DND-41 (cell line): ENCODE data around the gene SLC6A11.

Experiments used
- CTCF ChIP-seq: IDR thresholded peaks from 2 replicates; pipeline ENCODE4 v1.5.1; 2012; ENCODE audit warnings: borderline replicate concordance, low read length, moderate library complexity, mild to moderate bottlenecking; ENCODE audit not compliant: poor library complexity, severe bottlenecking; ENCODE audit errors: extremely low read depth
- EZH2 ChIP-seq: IDR thresholded peaks from 3 replicates; pipeline ENCODE4 v1.6.1; 2012; ENCODE audit warnings: borderline replicate concordance, low read depth, mild to moderate bottlenecking, moderate library complexity, low read length, inconsistent platforms; ENCODE audit not compliant: severe bottlenecking

DNA sequence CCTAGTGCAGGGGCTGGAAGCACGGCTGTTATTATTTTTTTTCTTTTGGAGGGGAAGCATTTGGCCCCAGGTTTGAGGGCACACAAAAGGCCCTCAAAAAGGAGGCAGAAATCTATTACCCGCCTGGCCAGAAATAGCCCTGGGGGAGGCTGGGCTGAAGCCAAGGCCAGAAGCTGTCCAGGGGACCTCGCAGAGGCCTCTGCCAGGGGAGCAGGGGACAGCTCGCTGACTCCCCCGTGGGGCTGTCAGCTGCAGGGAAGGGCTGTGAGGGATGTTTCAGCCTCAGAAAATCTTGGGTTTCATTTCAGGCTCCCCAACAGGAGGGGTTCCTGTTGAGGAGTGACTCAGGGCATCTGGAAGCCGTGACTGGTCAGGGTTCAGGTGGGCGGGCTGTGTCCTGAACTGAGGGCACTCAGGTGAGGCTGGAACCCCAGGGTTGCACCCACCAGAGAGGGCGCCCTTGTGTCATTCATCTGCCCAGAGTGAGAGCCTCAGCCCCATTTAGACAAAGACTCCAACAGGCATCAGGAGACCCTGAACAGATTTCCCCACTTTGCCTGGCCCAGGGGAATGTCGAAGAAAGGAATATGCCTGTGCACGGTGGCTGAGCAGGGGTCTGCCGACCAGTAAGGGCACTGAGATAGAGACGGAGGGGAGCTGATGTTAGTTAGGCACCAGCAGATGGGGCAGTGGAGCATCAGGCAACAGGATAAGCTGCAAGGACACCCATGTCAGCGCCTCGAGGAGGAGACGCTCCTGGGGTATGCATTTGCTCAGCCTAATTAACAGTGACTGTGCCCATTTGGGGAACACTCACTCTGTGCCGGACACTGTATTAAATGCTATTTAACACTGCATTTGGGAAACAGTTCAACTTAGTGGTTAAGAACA is 43.5 kb upstream of the SLC6A11 start:
- TF ChIP-seq CTCF = peak; percentile 20
- TF ChIP-seq EZH2 = no peak
